K562 (cell line): ENCODE data around the gene PHC3. TPM values are rescaled to one million over a fixed set of nuclear protein-coding genes. Genes with fewer than 3 reads are reported as not detected.

Source experiments
- CBX2 ChIP-seq: fragments of 200-600 bp; sonication (generic); IDR thresholded peaks from one replicate; pipeline ENCODE4 v1.6.1; 2012; ENCODE audit warnings: mild to moderate bottlenecking, low read length, inconsistent platforms; ENCODE audit not compliant: insufficient read depth, poor library complexity, severe bottlenecking
- KLF16 ChIP-seq: IDR thresholded peaks from 2 replicates; pipeline ENCODE4 v1.6.1; 2016; ENCODE audit warnings: antibody characterized with exemption
- MYBL2 ChIP-seq, 2 experiments: fragments of 450-650 bp in 1 of 2; sonication (generic) in 1 of 2; formaldehyde crosslinking in 1 of 2; IDR thresholded peaks; 2 replicates each; pipeline versions ENCODE4 v1.6.1 to v1.8.1; 2017 to 2022; ENCODE audit warnings: borderline replicate concordance in 1 of 2, inconsistent platforms in 1 of 2, low read depth in 1 of 2, mild to moderate bottlenecking in 1 of 2, missing genetic modification reagents in 1 of 2, moderate library complexity in 1 of 2
- PHF21A ChIP-seq: fragments of 450-650 bp; IDR thresholded peaks from 2 replicates; pipeline ENCODE4 v1.6.1; 2017; ENCODE audit warnings: low read depth, borderline replicate concordance
- U2AF1 ChIP-seq: fragments of 200-400 bp; formaldehyde crosslinking; optimal IDR thresholded peaks from 2 replicates; pipeline ENCODE3; 2017; ENCODE audit warnings: mild to moderate bottlenecking, low read depth, low read length, moderate library complexity
- ZNF12 ChIP-seq: sonication (generic); formaldehyde crosslinking; IDR thresholded peaks from 2 replicates; pipeline ENCODE4 v1.4.0; 2020; ENCODE audit warnings: mild to moderate bottlenecking, missing genetic modification reagents
- ZNF707 ChIP-seq: fragments of 250-450 bp; sonication (Bioruptor Pico); conservative IDR thresholded peaks from 2 replicates; pipeline ENCODE4 v1.8.0; 2022; ENCODE audit warnings: inconsistent platforms, mild to moderate bottlenecking, moderate library complexity
- polyA plus RNA-seq, 8 experiments: library from polyadenylated mRNA; depleted of rRNA in 4 of 8; stranded (reverse) in 5 of 8; unstranded in 3 of 8; fragments of >200 nt; fragmentation: Nextera tagmentation in 2 of 8; fragmentation: Illumina TruSeq in 1 of 8; extraction: Ambion mirVana in 2 of 8; extraction: Trizol in 1 of 8; gene quantifications; 2 replicates each; pipeline versions ENCODE4 v1.2.1 to v1.2.3, GENCODE V29; 2011 to 2014; ENCODE audit warnings: inconsistent platforms in 1 of 8, missing spikeins in 1 of 8
- total RNA-seq, 7 experiments: library from RNA; depleted of rRNA in 6 of 7; stranded (reverse); fragments of >200 nt in 6 of 7; fragmentation: Illumina TruSeq in 2 of 7; extraction: Trizol in 2 of 7; gene quantifications; 2 replicates each; pipeline versions ENCODE4 v1.2.1 to v1.2.3, GENCODE V29; 2011 to 2021; ENCODE audit warnings: low replicate concordance in 1 of 7
- TF ChIP-seq, protein P1 (sequence below): fragments of 200-800 bp; sonication (Bioruptor generic); IDR thresholded peaks from 2 replicates; pipeline ENCODE4 v1.6.1; 2017; ENCODE audit warnings: missing genetic modification characterization, missing compliant biosample characterization
- TF ChIP-seq, protein P2 (sequence below), 2 experiments: fragments of 200-800 bp in 1 of 2; sonication (Bioruptor generic) in 1 of 2; sonication (generic) in 1 of 2; formaldehyde crosslinking in 1 of 2; IDR thresholded peaks in 1 of 2; conservative IDR thresholded peaks in 1 of 2; 2 replicates each; pipeline versions ENCODE4 v1.5.0 to v1.6.1; 2016 to 2020; ENCODE audit warnings: missing compliant biosample characterization in 1 of 2, missing genetic modification characterization in 1 of 2, missing genetic modification reagents in 1 of 2
- TF ChIP-seq, protein P3 (sequence below): fragments of 200-800 bp; sonication (Bioruptor generic); IDR thresholded peaks from 2 replicates; pipeline ENCODE4 v1.6.1; 2016; ENCODE audit warnings: missing genetic modification characterization, missing compliant biosample characterization

PHC3 gene
- total and polyA plus RNA-seq, 9 of the 15 experiments (the other 6 are each of a cell fraction or from before 2014, with no cell fraction given), result 3.1 to 21.6 (median 10.5) TPM

- TF ChIP-seq MYBL2 (IDR thresholded peaks at IDR 0.05; ENCODE audit: low read depth), result no peak
- no peak for TF ChIP-seq MYBL2 (CRISPR knock-in tag; IDR thresholded peaks at IDR 0.05; ENCODE audit: borderline replicate concordance)
- TF ChIP-seq CBX2, result no peak
- TF ChIP-seq KLF16, result no peak
- no peak for TF ChIP-seq ZNF12 (CRISPR knock-in tag)
- no peak for TF ChIP-seq ZNF707 (CRISPR knock-in tag)
- TF ChIP-seq, protein P1, sequence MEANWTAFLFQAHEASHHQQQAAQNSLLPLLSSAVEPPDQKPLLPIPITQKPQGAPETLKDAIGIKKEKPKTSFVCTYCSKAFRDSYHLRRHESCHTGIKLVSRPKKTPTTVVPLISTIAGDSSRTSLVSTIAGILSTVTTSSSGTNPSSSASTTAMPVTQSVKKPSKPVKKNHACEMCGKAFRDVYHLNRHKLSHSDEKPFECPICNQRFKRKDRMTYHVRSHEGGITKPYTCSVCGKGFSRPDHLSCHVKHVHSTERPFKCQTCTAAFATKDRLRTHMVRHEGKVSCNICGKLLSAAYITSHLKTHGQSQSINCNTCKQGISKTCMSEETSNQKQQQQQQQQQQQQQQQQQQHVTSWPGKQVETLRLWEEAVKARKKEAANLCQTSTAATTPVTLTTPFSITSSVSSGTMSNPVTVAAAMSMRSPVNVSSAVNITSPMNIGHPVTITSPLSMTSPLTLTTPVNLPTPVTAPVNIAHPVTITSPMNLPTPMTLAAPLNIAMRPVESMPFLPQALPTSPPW (CRISPR knock-in tag), result no peak
- TF ChIP-seq U2AF1, result no peak
- TF ChIP-seq, protein P2, sequence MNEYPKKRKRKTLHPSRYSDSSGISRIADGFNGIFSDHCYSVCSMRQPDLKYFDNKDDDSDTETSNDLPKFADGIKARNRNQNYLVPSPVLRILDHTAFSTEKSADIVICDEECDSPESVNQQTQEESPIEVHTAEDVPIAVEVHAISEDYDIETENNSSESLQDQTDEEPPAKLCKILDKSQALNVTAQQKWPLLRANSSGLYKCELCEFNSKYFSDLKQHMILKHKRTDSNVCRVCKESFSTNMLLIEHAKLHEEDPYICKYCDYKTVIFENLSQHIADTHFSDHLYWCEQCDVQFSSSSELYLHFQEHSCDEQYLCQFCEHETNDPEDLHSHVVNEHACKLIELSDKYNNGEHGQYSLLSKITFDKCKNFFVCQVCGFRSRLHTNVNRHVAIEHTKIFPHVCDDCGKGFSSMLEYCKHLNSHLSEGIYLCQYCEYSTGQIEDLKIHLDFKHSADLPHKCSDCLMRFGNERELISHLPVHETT (CRISPR knock-in tag; conservative IDR thresholded peaks at IDR 0.05 in 1 of 2, IDR thresholded peaks at IDR 0.05 in 1 of 2), result no peak
- TF ChIP-seq, protein P3, sequence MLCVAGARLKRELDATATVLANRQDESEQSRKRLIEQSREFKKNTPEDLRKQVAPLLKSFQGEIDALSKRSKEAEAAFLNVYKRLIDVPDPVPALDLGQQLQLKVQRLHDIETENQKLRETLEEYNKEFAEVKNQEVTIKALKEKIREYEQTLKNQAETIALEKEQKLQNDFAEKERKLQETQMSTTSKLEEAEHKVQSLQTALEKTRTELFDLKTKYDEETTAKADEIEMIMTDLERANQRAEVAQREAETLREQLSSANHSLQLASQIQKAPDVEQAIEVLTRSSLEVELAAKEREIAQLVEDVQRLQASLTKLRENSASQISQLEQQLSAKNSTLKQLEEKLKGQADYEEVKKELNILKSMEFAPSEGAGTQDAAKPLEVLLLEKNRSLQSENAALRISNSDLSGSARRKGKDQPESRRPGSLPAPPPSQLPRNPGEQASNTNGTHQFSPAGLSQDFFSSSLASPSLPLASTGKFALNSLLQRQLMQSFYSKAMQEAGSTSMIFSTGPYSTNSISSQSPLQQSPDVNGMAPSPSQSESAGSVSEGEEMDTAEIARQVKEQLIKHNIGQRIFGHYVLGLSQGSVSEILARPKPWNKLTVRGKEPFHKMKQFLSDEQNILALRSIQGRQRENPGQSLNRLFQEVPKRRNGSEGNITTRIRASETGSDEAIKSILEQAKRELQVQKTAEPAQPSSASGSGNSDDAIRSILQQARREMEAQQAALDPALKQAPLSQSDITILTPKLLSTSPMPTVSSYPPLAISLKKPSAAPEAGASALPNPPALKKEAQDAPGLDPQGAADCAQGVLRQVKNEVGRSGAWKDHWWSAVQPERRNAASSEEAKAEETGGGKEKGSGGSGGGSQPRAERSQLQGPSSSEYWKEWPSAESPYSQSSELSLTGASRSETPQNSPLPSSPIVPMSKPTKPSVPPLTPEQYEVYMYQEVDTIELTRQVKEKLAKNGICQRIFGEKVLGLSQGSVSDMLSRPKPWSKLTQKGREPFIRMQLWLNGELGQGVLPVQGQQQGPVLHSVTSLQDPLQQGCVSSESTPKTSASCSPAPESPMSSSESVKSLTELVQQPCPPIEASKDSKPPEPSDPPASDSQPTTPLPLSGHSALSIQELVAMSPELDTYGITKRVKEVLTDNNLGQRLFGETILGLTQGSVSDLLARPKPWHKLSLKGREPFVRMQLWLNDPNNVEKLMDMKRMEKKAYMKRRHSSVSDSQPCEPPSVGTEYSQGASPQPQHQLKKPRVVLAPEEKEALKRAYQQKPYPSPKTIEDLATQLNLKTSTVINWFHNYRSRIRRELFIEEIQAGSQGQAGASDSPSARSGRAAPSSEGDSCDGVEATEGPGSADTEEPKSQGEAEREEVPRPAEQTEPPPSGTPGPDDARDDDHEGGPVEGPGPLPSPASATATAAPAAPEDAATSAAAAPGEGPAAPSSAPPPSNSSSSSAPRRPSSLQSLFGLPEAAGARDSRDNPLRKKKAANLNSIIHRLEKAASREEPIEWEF, result no peak
- TF ChIP-seq PHF21A, result no peak
Measured at GRCh38 chr3:170128977-170129431, 52.5 kb downstream of the PHC3 start (continued).
